ENCODE data around the gene MTLN.
A peak's percentile ranks its signal among the peaks of the same experiment; 100 is the strongest.
"Not testable (repeated sequence)": the region's sequence is repeated elsewhere in the genome, so short reads cannot be mapped to it uniquely, and the experiment has no call there.

Gene MTLN

GRCh38 chr2:110211938-110212858 is at the start of gene MTLN:
Gene MTLN, minus strand, starts transcription at chr2:110212547. Its CDS starts 22 bp downstream, at chr2:110212525.
- DNase-seq: peak; percentile 8 to 82 (median 62)

GRCh38 chr2:110261910-110262309 is 49.6 kb upstream of the MTLN start:
- not testable (repeated sequence) for DNase-seq

- DNase-seq: not testable (repeated sequence)
Observed at GRCh38 chr2:110248081-110248795, 35.9 kb upstream of the MTLN start.

GRCh38 chr2:110245488-110246435 is 33.4 kb upstream of the MTLN start:
- DNase-seq: not testable (repeated sequence)

- DNase-seq: not testable (repeated sequence)
Observed at GRCh38 chr2:110243283-110243682, 30.9 kb upstream of the MTLN start.

- not testable (repeated sequence) for DNase-seq
Observed at GRCh38 chr2:110234514-110234913, 22.2 kb upstream of the MTLN start.

- not testable (repeated sequence) for DNase-seq
Observed at GRCh38 chr2:110229886-110230285, 17.5 kb upstream of the MTLN start.

GRCh38 chr2:110222626-110223025 is 10.3 kb upstream of the MTLN start:
- DNase-seq: not testable (repeated sequence)

GRCh38 chr2:110221938-110222337 is 9.6 kb upstream of the MTLN start:
- DNase-seq: no peak

GRCh38 chr2:110220190-110220564 is 7.8 kb upstream of the MTLN start:
- DNase-seq: no peak

GRCh38 chr2:110219496-110220189 is 7.3 kb upstream of the MTLN start:
- no peak for DNase-seq

- DNase-seq: not testable (repeated sequence)
Observed at GRCh38 chr2:110218889-110219288, 6.5 kb upstream of the MTLN start.

- no peak for DNase-seq
Observed at GRCh38 chr2:110216803-110217202, 4.5 kb upstream of the MTLN start.

GRCh38 chr2:110216199-110216598 is 3.9 kb upstream of the MTLN start:
- no peak for DNase-seq

GRCh38 chr2:110215566-110216158 is 3.3 kb upstream of the MTLN start:
- no peak for DNase-seq

GRCh38 chr2:110215091-110215490 is 2.7 kb upstream of the MTLN start:
- DNase-seq: no peak

- DNase-seq: not testable (repeated sequence)
Observed at GRCh38 chr2:110213522-110213921, 1.2 kb upstream of the MTLN start.

- no peak for DNase-seq
Observed at GRCh38 chr2:110205660-110206455, 6.5 kb downstream of the MTLN start.

GRCh38 chr2:110204408-110205385 is 7.7 kb downstream of the MTLN start, which contains the start of gene NPHP1:
Gene NPHP1, minus strand, starts transcription at chr2:110205013. Its CDS starts 45 bp downstream, at chr2:110204968.
- peak; percentile 30 to 91 (median 78) for DNase-seq

Measured in C1 segment of cervical spinal cord (tissue), 14 donors.